Measurements from ENCODE around the gene ARMC5.
"Not testable (repeated sequence)": the region's sequence is repeated elsewhere in the genome, so short reads cannot be mapped to it uniquely, and the experiment has no call there.

Gene ARMC5

DNA sequence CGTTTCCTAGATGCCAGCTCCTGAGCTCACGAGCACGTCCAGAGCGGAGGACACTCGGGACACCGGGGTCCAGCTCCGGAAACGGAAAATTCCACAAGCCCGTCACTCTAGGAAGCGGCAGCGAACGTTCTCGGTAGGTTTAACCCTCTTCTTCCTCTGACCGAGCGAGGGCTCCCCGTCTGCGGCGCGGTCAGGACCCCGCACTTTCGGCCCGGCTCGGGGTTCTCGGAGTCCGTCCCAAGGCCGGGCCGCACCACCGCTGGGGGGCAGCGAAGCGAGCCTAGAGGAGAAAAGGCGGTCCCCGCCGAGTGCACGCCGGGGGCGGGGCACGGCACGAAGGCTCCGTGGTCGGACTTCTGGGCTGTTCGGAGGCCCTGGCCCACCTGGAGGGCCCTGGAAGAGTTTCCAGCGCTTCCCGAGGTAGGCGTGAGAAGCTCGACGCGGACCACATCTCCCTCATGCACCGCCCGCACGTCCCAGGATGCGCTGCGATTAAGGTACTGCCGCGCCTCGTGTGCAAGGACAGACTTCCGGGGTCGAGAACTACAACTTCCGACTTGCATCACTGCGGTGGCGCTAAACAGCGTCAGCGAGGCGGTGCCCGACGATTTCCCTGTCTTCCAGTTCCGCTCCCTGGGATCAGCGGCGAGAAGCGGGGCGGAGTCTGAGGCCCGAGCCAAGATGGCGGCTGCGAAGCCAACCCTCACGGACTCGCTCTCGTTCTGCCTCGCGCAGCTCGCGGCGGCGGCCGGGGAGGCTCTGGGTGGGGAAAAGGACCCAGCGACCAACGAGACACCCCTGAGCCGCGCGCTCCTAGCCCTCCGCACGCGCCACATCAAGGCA lies at the start of gene ARMC5:
Gene ARMC5, plus strand, starts transcription at position 658 of the 843 bp plus-strand sequence. Its CDS starts 24 bp downstream, at position 682.
- peak; percentile 97 for DNase-seq

GRCh38 chr16:31410082-31410481 lies 49.2 kb upstream of the ARMC5 start:
- DNase-seq, result no peak

DNA sequence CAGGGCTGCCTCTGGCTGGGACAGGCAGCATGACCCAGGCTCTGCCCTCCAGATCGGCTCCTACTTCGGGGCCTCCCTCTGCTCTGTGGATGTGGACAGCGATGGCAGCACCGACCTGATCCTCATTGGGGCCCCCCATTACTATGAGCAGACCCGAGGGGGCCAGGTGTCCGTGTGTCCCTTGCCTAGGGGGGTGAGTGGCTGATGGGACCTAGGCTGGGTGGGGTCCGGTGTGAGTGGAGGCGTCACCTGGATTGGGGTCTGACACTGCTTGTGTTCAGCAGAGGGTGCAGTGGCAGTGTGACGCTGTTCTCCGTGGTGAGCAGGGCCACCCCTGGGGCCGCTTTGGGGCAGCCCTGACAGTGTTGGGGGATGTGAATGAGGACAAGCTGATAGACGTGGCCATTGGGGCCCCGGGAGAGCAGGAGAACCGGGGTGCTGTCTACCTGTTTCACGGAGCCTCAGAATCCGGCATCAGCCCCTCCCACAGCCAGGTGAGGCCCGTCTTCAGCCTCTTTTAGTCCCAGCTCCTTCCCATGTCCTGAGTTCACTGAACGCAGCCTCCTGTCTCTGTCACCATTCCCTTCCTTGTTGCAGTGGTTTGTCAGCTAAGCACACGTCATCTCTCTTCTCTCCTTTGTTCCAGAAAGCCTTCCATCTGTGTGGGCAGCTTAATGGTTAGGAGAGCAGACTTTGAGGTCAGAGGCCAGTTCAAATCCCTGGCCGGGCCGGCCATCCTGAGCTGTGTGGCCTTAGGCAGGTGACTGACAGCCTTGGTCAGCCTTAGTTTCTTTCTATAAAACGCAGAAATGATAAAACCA lies 48.1 kb upstream of the ARMC5 start:
- no peak for DNase-seq

- no peak for DNase-seq
Observed at GRCh38 chr16:31412750-31413149, 46.6 kb upstream of the ARMC5 start.

- DNase-seq, result no peak
Observed at GRCh38 chr16:31413381-31413780, 45.9 kb upstream of the ARMC5 start.

- no peak for DNase-seq
Observed at GRCh38 chr16:31413943-31414342, 45.4 kb upstream of the ARMC5 start.

GRCh38 chr16:31414706-31415105 lies 44.6 kb upstream of the ARMC5 start:
- DNase-seq, result peak; percentile 9

GRCh38 chr16:31416371-31416770 lies 42.9 kb upstream of the ARMC5 start:
- DNase-seq, result no peak

GRCh38 chr16:31417036-31417435 lies 42.3 kb upstream of the ARMC5 start:
- not testable (repeated sequence) for DNase-seq

DNA sequence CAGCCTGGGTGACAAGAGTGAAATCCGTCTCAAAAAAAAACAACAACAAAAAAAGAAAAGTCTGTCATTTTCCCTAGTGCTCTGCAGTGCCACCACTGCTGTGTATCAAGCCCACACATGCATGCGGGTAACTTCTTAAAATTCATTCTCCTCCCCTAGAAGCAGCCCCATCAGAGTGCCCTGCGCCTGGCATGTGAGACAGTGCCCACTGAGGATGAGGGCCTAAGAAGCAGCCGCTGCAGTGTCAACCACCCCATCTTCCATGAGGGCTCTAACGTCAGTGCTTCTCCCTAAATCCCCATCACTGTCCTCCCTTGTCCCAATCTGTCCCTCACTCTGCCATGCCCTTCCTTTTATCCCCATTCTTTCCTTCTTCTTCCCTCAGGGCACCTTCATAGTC lies 41.4 kb upstream of the ARMC5 start:
- DNase-seq, result no peak

DNA sequence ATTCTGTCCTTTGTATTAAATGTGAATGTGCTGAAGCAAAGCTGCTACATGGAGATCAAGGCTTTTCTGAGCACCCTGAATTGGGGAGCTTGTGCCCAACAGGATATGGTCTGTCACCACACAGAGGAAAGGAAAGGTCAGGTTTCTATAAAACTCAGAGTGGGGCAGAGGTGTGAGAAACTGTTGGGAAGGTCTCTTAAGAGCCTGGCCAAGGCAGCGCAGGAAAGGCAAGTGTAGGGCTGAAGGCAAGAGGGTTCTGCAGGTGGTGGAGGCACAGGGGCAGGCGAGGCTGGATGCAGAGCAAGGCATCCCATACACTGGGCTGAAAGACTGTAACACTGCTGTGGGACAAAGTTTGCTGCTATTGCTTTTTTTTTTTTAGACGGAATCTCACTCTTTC lies 39.3 kb upstream of the ARMC5 start:
- no peak for DNase-seq

GRCh38 chr16:31421587-31421986 lies 37.7 kb upstream of the ARMC5 start:
- peak; percentile 34 for DNase-seq

GRCh38 chr16:31423241-31423640 lies 36.1 kb upstream of the ARMC5 start:
- no peak for DNase-seq

DNA sequence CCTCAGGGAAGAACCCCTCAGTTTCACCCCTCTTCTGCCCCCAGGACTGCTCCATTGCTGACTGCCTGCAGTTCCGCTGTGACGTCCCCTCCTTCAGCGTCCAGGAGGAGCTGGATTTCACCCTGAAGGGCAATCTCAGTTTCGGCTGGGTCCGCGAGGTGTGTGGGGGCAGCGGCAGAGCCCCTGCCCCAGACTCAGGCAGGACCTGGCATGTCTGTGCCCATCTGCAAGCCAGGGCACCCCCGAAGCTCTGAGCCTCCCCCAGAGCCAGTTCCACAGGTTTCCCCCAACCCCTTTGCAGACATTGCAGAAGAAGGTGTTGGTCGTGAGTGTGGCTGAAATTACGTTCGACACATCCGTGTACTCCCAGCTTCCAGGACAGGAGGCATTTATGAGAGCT lies 35.5 kb upstream of the ARMC5 start:
- DNase-seq, result no peak

DNA sequence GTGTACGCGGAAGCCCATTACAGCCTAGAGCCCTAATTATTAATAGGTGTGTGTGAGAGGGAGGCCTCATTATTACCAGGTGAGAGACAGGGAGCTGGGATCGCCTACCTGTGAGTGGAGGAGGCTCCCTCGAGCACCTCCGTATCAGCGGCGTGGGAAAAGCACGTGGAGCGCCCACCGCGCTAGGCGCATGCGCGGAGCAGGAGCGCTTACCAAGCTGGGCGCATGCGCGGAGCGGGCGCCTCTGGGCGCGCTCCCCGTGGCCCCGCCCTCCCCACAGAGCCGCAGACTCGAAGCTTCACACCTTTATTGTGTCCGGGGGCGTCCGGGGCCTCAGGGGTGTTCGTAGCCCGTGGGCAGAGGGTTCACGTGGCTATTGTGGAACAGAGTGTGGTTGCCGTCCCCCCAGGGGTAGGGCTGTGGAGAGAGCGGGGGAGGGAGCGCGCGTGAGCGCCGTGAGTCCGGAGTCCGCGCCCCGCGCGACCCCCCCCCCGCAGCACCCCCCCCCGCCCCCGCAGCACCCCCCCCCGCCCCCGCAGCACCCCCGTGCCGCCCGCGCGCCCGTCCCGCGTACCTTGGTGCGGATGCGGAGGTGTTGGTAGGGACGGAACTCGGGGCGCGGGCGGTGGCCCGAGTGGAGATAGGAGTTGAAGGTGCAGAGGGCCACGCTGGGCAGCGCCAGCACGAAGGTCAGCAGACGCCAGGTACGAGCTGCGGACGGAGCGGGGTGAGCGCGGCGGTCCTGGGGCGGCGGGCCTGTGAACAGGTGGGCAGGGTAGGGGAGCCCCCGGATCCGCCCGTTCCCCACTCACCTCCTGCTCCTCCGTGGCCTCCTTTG lies 31.6 kb upstream of the ARMC5 start:
- DNase-seq, result peak; percentile 78

GRCh38 chr16:31428279-31428597 lies 31.1 kb upstream of the ARMC5 start, which contains the start of gene COX6A2:
TSS of gene COX6A2 (minus strand) at chr16:31428360. CDS start at chr16:31428325, 35 bp downstream.
- no peak for DNase-seq

DNA sequence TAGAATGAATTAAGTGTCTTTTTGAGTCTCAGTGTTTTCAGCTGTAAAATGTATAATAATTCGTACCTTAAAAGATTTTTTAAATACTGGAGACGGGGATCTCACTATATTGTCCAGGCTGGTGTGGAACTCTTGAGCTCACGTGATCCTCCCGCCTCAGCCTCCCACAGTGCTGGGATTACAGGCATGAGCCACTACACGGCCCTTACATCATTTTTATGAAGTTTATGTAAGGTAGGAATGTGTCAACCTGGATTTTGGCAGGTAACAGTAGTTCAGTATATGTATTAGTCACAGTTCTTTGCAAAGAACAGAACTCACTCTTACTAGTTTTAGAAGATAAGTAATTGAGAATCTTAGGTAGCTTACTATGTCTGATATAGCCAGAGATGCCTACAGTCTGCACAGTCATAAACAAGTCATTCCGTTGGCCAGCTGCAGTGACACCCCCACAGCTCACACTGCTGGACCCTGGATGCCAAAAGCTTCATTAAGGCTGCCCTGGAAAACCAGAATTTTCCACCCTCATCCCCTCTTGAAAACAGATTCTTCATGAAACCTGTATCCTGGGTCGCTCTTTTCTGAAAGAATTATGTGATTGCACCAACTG lies 30.6 kb upstream of the ARMC5 start:
- no peak for DNase-seq

DNA sequence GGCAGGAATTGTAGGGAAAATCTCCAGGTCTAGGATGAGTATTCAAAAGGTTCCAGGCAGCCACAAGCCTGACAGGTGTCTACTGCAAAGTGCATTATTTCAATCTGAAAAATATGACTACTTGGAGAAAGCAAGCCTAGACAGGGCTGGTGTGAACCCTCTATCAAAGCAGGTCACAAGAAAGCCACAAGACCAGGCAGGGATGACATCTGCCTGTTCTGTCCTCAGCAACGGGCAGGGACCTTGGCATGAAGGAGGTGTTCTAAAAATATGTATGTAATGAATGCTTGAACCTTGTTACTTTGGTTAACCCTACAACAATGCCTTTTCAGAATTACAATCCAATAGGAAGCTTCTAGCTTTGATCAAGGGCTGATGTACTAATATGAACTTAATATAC lies 30.0 kb upstream of the ARMC5 start:
- DNase-seq, result no peak

GRCh38 chr16:31429796-31430195 lies 29.5 kb upstream of the ARMC5 start:
- DNase-seq, result no peak

GRCh38 chr16:31430380-31431052 lies 28.8 kb upstream of the ARMC5 start:
- no peak for DNase-seq

GRCh38 chr16:31435341-31436220 lies 23.7 kb upstream of the ARMC5 start:
- DNase-seq, result no peak
